Putamen (tissue), 1 donor: ENCODE results near the gene RNF123.

Experiments used
- DNase-seq: peaks from one replicate; pipeline ENCODE4 v3.0.0-alpha.2; 2016; ENCODE audit warnings: low spot score

The RNF123 gene

GRCh38 chr3:49689046-49689907 is at the start of gene RNF123, which contains the start of gene MST1:
Gene RNF123, plus strand, starts transcription at chr3:49689557. Its CDS starts 1,609 bp downstream, at chr3:49691166.
Gene MST1, minus strand, starts transcription at chr3:49689474. Its CDS starts 783 bp downstream, at chr3:49688691.
- peak; percentile 81 for DNase-seq

GRCh38 chr3:49641292-49641691 is 48.1 kb upstream of the RNF123 start:
- peak; percentile 26 for DNase-seq

- DNase-seq: no peak
Measured at GRCh38 chr3:49641921-49642707, 47.2 kb upstream of the RNF123 start.

- DNase-seq: no peak
Measured at GRCh38 chr3:49642708-49643145, 46.6 kb upstream of the RNF123 start.

GRCh38 chr3:49644684-49645083 is 44.7 kb upstream of the RNF123 start:
- no peak for DNase-seq

GRCh38 chr3:49646236-49646635 is 43.1 kb upstream of the RNF123 start:
- no peak for DNase-seq

- no peak for DNase-seq
Measured at GRCh38 chr3:49647741-49648140, 41.6 kb upstream of the RNF123 start.

- no peak for DNase-seq
Measured at GRCh38 chr3:49648354-49649019, 40.9 kb upstream of the RNF123 start.

GRCh38 chr3:49649576-49649975 is 39.8 kb upstream of the RNF123 start:
- DNase-seq: no peak

- no peak for DNase-seq
Measured at GRCh38 chr3:49650177-49650576, 39.2 kb upstream of the RNF123 start.

GRCh38 chr3:49650637-49651036 is 38.7 kb upstream of the RNF123 start:
- no peak for DNase-seq

- DNase-seq: no peak
Measured at GRCh38 chr3:49652218-49652902, 37.0 kb upstream of the RNF123 start.

GRCh38 chr3:49652903-49653415 is 36.4 kb upstream of the RNF123 start:
- no peak for DNase-seq

GRCh38 chr3:49653621-49654020 is 35.7 kb upstream of the RNF123 start:
- no peak for DNase-seq

- no peak for DNase-seq
Measured at GRCh38 chr3:49654176-49654825, 35.1 kb upstream of the RNF123 start.

- DNase-seq: no peak
Measured at GRCh38 chr3:49654955-49655556, 34.3 kb upstream of the RNF123 start.

- DNase-seq: no peak
Measured at GRCh38 chr3:49655731-49656285, 33.5 kb upstream of the RNF123 start.

GRCh38 chr3:49656541-49657112 is 32.7 kb upstream of the RNF123 start:
- no peak for DNase-seq

GRCh38 chr3:49657208-49657915 is 32.0 kb upstream of the RNF123 start:
- no peak for DNase-seq
